Pericardium fibroblast (primary cell): ENCODE results near the gene FERMT1. TPM values are rescaled to one million over a fixed set of nuclear protein-coding genes. Genes with fewer than 3 reads are reported as not detected.

Experiments used
- total RNA-seq: library from RNA; depleted of rRNA; stranded (reverse); fragments of >200 nt; gene quantifications from 2 replicates; pipeline ENCODE4 v1.2.3, GENCODE V29; 2015

The FERMT1 gene
- 3.7 and 4.2 TPM in 2 replicates for total RNA-seq

GRCh38 chr20:6122873-6123648 is at the start of gene FERMT1:
Gene FERMT1 (minus strand): TSS chr20:6123030. CDS start chr20:6119554, 3,476 bp downstream.

GRCh38 chr20:6053776-6054688 is 68.8 kb downstream of the FERMT1 start, which contains the start of gene LRRN4:
Gene LRRN4 (minus strand): TSS chr20:6054060. CDS start chr20:6052799, 1,261 bp downstream.

Other genes starting within 250 kb of the FERMT1 start
- gene CHGB, start 211.5 kb downstream of the FERMT1 start, total RNA-seq, result 0.09 and 0.12 TPM in 2 replicates
- gene TRMT6, start 172.5 kb downstream of the FERMT1 start, total RNA-seq, result 2.9 and 8.6 TPM in 2 replicates
- gene MCM8, start 172.4 kb downstream of the FERMT1 start, total RNA-seq, result 2.6 and 3.7 TPM in 2 replicates
- gene CRLS1, start 116.9 kb downstream of the FERMT1 start, total RNA-seq, result 32.3 and 35.6 TPM in 2 replicates
- 1.0 and 12.4 TPM in 2 replicates for gene LRRN4, start 69.0 kb downstream of the FERMT1 start, total RNA-seq